22Rv1 (cell line): Measurements from ENCODE around the gene PDE3A.

Source experiments
- CTCF ChIP-seq: fragments of 450-650 bp; IDR thresholded peaks from 2 replicates; pipeline ENCODE4 v1.5.1; 2017; ENCODE audit warnings: mild to moderate bottlenecking
- ZFX ChIP-seq: fragments of 450-650 bp; IDR thresholded peaks from 2 replicates; pipeline ENCODE4 v1.6.1; 2017; ENCODE audit warnings: antibody characterized with exemption, borderline replicate concordance

- TF ChIP-seq CTCF (no peak), ZFX (no peak)
Observed at GRCh38 chr12:20369305-20370013, 1.1 kb downstream of the PDE3A start.
